ENCODE measurements around the gene MUS81. TPM values are rescaled to one million over a fixed set of nuclear protein-coding genes. Genes with fewer than 3 reads are reported as not detected.

The MUS81 gene
- total and polyA plus RNA-seq, 2 of the 4 experiments (the other 2 are of a cell fraction) = 23.7 to 47.9 TPM

DNA sequence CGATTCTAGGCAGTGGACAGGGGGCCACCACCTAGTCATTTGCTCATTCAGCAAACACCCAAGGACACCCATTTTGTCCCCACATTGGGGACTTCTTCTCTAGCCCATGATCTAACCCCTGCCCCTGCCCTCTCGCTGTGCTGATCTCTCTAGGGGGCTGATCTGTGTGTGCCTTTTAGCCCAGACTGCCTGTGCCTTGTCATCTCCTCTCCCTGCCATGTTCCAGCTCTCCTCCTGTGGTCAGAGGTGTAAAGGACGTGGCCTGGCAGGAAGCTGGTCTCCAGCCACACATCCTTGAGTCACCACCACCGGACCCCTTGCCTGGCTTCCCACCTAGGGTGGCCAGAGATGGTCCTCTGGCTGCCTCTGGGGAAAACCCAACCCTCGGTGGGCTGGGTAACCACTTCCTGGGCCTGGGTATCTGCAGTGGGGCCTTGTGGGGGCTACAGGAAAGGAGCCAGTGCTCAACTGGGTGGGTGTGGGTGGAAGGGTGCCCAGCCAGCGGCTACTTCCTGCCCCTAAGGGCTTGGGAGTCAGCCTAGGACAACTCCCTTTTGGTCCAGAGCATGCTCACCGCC lies 20.7 kb downstream of the MUS81 start:
- no TSS peak for BruUV-seq (replicated peaks)
- Histone ChIP-seq H3K56ac (ENCODE audit: extremely low read depth, insufficient read depth, low read length) (no peak overlapping the region), H3K27ac (ENCODE audit: insufficient read depth, low read length) (no peak overlapping the region), H3K27me3 (ENCODE audit: control insufficient read depth, insufficient read depth, low read length) (no peaks in the 10 kb centered on the region), H3K9me3 (ENCODE audit: control insufficient read depth, insufficient read depth, low read length) (no peaks in the 10 kb centered on the region), H3K79me1 (ENCODE audit: low read depth in 1 of 2, low read length in 2 of 2) (peaks cover 9 to 32% of the 10 kb centered on the region in 2 experiments), H2AK5ac (ENCODE audit: low read depth, low read length) (peak overlapping the region; percentile 67), H3K9ac (ENCODE audit: low read depth, low read length) (no peak overlapping the region), H4K8ac (ENCODE audit: low read depth in 2 of 2, low read length in 2 of 2) (peak overlapping the region in 1 of 2 experiments; percentile 28; a peak in 1 of 4 replicates), H2BK5ac (ENCODE audit: low read depth, low read length, poor library complexity, severe bottlenecking) (no peak overlapping the region), H4K91ac (ENCODE audit: insufficient read depth, low read depth, low read length) (no peak overlapping the region), H3K4me2 (ENCODE audit: low read depth, low read length) (no peak overlapping the region), H2BK20ac (ENCODE audit: low read depth, low read length) (no peak overlapping the region), H2AFZ (replicated peaks; ENCODE audit: low read length, poor library complexity) (peak overlapping the region; percentile 32), H2AK9ac (replicated peaks; ENCODE audit: low read depth, low read length, poor library complexity) (no peak overlapping the region), H3K14ac (replicated peaks; ENCODE audit: low read depth, low read length) (0 out of 2 replicates have a peak overlapping the region, but pooled peaks have one; percentile 21), H3K9me1 (ENCODE audit: insufficient read depth, low read length) (peaks cover 8% of the 10 kb centered on the region), H3K18ac (ENCODE audit: low read depth, low read length) (no peak overlapping the region), H2BK120ac (ENCODE audit: low read depth, low read length) (no peak overlapping the region), H3K23ac (ENCODE audit: low read depth, low read length) (peak overlapping the region; percentile 59; the same call in 1 of the 2 replicates), H3K4me3 (ENCODE audit: insufficient read depth, low read depth, low read length) (no peak overlapping the region), H4K20me1 (ENCODE audit: insufficient read depth, low read length) (peaks cover 12% of the 10 kb centered on the region; the same call in 1 of the 2 replicates), H2BK15ac (ENCODE audit: low read depth, low read length) (no peak overlapping the region), H3K4ac (ENCODE audit: low read depth, low read length) (0 out of 2 replicates have a peak overlapping the region, but pooled peaks have one; percentile 3), H4K5ac (ENCODE audit: low read depth, low read length) (no peak overlapping the region), H3K36me3 (ENCODE audit: control insufficient read depth, insufficient read depth, low read length) (peaks cover 34% of the 10 kb centered on the region), H3K4me1 (ENCODE audit: control insufficient read depth, insufficient read depth, low read length) (no peaks in the 10 kb centered on the region; the same call in 1 of the 2 replicates)
- ChIA-PET POLR2A (ENCODE audit: unreplicated experiment) (no interaction called here), CTCF (no interaction called here)
- dilution Hi-C loops (cut with HindIII; ENCODE audit: low sequenced_read_pairs, unreplicated experiment) (no loop called here), in situ Hi-C loops (cut with MboI; ENCODE audit: low sequenced_read_pairs) (loop anchor here (5.0 kb wide), 1 partner anchor 106 kb away; no protein-coding TSS in a partner anchor), intact Hi-C loops (cut with micrococcal nuclease) (no loop called here)
- DNase-seq (no peak), ATAC-seq (ENCODE audit: low read depth) (no peak)
- TF ChIP-seq BHLHE40 (IDR thresholded peaks at IDR 0.05; ENCODE audit: low read depth, low read length) (no peak), MAZ (IDR thresholded peaks at IDR 0.05; ENCODE audit: borderline replicate concordance, low read depth, low read length) (no peak), RAD21 (IDR thresholded peaks at IDR 0.05; ENCODE audit: low read length) (no peak)
- TF ChIP-seq, protein P1, sequence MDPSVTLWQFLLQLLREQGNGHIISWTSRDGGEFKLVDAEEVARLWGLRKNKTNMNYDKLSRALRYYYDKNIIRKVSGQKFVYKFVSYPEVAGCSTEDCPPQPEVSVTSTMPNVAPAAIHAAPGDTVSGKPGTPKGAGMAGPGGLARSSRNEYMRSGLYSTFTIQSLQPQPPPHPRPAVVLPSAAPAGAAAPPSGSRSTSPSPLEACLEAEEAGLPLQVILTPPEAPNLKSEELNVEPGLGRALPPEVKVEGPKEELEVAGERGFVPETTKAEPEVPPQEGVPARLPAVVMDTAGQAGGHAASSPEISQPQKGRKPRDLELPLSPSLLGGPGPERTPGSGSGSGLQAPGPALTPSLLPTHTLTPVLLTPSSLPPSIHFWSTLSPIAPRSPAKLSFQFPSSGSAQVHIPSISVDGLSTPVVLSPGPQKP (IDR thresholded peaks at IDR 0.05; ENCODE audit: borderline replicate concordance, low read depth, low read length) = no peak
- WGBS, 2 experiments (ENCODE audit: extremely low coverage in 2 of 2, insufficient read length in 1 of 2) = 100% methylated on average over 1 of the region's 7 CpGs; no CpG with 5 or more reads in 1 of the 2 experiments

Measured in IMR-90 (cell line).